GM21515 (cell line): ENCODE measurements around the gene HOXA6.

Source experiments
- ATAC-seq: cut with Tn5 transposase; IDR thresholded peaks from one replicate; pipeline ENCODE4 v1.9.1; 2021; ENCODE audit not compliant: unreplicated experiment

HOXA6 gene

DNA sequence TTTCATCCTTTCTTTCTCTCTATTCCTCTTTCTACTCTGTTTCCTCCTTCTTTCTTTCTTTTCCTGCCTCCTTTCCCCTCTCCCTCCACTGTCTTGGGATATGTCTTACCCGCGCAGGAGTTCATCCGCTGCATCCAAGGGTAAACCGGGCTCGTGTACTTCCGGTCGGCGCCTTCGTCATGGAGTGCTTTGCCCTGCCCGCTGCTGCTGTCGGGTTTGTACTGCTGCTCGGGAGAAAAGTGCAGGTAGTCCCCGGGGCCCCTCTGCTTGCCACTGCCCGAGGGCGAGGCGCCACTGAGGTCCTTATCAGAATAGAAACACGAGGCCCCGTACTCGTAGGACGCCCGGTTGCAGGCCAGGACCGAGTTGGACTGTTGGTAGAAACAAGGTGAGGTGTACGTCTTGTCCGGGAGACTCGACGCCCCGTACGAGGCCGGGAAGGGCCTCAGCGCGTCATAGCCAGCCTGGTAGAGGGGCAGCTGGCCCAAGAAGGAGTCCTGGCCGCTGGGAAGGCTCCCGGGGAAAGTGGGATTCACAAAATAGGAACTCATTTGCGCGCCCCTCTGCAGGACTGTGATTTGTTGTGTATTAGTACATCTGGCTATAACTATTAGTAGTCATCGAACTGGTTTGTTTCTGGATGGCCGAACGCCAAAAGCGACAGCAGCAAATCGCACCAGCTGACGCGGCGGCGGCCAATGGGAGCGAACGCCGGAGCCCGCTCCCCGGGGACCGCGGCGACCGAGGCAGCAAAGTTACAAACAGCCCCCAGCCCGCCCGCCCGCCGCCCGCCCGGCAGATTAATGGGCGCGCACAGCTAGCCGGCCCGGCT lies at the start of gene HOXA6:
TSS of gene HOXA6 (minus strand) at position 576 of the 832 bp plus-strand sequence. CDS start at position 551, 25 bp downstream.
- no peak for ATAC-seq

DNA sequence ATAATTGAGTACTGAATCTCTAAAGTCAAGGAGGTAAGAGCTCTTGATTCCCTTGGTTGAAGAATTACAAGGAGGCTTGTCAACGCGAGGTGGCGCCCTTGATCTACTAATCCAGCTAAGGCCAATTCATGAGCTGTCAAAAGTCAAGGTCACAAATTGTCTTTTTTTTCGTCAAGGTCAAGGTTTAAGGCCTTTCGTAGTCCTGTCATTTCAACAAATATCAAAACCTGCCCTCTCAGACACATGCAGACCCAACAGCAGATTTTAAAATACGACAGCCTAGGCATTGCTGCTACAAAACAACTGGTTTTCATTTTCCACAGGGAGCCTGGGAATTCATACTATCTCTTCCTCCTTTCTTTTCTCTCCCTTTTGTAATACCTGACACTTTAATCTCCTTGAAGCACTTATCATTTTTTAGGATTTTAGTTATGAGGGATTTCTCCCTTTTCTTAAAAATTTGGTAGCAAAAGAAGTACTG lies 48.8 kb upstream of the HOXA6 start:
- no peak for ATAC-seq

DNA sequence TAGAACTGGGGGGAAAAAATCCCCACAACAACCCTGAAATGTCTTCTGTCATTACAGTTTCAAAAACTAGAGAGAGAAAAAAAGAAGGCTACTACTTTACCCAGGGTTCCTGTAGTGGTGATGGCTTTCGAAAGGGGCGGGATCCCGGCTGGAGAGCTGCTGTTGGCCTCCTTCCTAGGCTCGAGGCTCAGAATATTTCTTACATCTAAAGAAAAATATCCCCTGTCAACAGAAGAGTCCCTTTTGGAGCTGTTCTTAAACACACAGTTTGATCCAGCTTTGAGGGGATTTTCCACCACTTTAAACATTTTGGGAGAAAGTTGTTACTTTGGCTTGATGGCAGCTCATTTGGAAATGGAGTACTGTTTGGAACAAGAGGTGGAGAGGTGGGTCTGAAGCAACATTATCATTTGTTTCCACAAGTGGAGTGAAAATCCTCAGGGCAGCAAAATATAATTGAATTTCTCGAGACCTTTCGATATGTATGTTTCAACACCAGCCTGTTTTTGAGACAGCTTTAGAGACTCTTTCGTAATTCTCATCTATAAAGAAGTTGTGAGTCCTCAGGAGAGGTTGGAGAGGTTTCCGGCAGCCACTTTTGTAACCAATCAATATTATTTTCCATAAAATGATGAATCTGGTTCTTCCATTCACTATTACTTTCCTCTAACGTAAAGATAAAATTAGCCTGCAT lies 47.3 kb upstream of the HOXA6 start:
- ATAC-seq: no peak

DNA sequence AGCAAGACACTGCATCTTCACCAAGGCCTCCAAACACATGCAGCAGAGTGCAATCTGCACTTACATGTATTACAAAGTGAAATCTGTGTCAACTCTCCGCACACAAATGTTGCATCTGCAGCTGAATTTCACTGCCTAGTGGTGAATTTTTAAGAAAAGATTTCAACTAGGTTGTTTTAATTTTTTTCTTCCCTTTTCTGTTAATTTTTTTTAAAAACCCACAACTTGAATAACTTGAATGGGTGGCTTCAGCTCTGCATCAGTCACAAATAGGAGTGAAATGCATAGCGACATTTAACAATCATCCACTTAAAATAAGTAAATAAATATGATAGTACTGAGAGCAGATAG lies 46.4 kb upstream of the HOXA6 start:
- ATAC-seq: no peak

DNA sequence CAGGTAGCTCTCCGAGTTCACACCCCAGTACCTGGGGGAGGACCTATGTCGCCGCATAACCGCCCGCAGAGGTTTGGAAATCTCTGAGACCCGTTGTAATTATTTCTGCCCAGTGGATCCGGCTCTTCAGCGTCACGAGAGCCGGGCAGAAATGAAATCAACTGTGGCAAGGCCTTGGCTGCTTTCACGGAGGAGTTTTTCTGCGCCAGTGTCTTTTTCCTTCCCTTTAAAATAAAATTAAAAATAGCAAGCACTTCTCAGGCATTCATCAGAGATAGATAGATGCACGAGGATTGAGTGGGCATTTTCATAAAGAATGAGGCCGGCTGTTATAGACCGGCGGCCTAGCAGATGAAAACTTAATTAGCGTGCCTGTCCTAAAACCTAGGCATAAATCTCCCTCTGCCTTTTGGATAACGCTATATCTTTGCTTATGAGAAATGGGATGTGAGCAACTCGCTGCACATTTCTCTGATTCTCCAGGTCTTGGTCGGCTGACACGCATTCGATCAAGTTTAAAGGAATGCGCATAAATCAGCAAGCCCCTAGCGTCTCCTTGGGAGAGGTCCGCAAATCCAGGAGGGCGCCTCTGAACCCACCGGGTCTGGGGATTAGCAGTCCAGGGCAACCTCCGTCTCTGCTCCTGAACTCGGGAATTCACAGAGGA lies 45.9 kb upstream of the HOXA6 start:
- ATAC-seq: no peak

DNA sequence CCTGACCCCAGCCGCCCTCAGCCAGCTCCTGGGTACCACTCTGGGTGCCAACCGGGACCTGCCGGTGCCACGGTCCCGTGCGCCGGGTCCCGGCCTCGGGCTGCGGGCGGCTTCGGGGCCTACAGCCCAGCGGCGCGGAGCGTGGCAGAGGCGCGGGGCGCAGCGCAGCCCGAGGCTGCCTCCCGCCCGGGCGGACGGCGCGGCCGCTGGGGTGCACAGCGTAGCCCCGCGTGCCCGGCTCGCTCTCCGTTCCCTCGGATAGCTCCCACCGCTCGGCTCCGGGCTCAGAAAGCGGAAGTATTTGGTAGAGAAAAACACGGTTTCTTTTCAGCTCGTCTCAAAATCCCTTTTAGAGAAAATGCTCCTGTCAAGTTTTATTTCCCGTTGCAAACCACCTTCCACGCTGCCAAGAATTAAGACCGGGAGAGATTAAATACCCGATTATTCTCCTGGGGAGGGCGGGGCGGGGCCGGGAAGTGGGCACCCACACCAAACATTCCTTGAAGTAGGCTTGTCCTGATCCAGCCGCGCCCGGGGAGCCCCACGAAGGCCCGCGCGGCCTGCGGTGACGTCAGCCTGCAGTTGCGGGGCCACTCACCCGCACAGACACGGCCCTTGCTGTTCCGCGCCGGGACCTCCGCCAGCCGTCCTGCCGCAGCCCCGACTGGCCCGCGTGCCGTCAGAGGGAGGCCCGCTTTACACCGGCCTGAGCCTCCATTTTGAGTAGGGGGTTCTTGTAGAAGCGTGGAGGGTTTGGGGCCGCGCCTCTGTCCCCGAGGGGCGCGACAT lies 45.2 kb upstream of the HOXA6 start:
- ATAC-seq: no peak

DNA sequence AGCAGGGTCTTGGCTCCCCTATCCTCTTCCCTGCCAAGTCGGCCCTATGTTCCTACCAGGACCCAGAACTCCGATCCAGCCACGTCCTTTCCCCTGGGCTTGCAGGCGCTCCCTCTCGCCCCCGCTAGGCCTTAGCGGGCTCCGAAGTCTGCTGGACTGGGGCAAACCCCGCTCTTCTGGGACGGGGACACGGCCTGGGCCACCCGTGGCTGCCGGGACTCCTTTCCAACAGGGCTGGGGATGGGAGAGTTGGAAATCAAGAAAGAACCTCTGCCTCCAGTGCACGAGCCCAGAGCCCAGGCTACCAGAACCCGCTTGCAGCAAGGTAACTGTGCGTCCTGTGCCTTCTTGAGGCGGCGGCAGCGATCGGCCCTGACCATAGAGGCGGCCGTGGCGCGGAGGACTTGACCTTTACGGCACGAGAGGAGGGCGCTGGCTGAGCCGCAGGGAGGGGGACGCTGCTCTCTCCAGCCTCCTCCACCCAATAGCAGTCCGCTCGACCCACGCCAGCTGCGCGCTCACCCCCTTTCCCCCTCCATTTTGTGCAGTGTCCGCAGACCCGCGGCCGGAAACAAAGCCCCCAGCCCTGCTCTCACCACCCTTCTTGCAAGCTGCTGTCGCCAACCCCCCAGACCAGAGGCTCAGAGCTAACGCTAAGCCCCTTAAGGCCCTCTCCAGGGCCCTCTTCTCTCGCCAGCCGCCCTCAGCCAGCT lies 44.4 kb upstream of the HOXA6 start:
- ATAC-seq: no peak

DNA sequence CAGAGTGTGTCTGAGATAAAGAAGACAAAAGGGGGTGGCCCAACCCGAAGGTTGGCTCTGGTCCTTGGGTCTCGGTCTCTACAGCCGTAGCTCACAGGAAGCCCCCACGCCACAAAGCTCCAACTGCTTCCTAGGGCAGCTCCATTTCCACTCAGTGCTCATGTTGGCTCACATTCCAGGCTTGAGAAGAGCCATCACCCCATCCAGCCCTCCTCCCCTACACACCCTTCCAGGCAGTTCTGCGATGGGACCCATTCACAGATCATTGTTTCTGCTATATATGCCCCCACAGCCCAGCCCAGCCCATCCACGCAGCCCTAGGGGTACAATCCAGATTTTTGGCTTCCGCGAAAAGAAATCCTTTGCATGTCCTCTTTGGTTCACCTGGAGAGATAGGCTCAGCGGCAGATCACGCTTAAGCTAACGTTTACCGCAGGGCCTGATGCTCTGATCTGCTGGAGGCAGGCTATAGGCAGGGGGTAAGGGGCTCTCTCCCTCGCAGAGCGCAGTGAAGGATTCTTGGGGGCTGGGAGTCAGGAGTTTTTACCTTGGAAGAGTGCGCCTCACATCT lies 43.7 kb upstream of the HOXA6 start:
- no peak for ATAC-seq

DNA sequence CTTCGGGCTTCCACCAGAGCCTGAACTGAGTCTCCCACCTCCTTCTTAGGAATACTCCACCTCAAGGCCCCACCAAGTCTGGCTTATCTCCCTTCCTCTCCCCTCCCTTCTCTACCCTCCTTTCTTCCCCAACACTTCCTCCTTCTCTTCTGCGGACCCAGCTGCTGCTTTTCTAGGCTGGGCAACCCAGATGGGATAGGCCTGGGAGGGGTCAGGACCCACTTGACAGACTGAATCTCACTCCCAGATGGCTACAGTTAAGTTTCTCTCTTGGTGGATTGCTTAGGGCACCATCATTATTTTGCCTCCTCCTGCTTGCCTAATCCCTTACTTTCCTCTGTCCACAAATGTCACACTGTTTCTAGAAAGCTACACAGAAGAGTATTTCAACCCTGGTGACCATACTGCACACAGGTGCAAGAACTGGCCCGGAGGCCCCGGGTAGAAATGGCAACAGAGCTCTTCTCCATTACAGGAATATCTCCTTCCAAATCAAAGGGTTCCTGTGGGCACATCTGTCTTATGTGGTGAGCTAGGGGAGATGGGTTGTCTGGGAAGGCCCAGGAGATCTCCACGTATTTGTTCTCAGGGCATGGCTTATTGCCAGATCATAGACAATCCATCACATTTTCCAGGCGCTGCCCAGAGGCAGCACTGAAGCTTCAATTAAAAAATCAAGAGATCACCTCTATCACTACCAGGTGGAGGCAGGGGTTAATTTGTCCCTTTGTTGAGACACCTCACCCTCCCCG lies 42.6 kb upstream of the HOXA6 start:
- no peak for ATAC-seq

DNA sequence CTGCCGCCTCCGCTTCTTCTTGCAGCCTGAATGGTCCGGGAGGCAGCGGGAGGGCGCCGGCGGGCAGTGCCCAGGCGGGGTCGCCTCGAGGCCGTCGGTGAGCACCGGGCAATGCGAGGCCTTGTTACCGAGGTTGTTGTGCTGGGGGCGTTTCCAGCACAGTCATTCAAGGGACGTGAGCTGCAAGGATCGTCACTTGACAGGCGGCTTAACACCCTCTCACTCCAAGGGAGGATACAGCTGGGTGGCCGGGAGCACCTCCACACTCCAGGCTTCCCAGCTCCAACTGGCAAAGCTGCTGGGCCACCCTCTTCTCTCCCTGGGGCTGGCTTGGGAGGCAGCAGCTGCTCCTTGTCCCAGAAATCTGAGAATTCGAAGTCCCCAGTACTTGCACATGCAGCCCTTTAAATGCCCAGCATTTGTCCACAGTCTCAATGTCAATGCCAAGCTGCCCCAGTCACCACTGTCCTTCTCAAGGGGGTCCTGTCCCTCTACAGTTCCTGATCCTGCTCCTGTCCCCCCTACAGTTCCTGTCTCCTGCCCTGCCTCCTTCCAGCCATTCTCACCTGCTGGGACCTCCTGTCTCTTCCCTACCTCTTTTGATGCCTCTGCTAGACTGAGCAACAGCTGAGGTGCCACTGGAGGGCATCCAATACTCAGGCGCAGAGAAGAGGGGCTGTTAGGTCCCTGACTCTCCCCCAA lies 41.9 kb upstream of the HOXA6 start:
- ATAC-seq: no peak

DNA sequence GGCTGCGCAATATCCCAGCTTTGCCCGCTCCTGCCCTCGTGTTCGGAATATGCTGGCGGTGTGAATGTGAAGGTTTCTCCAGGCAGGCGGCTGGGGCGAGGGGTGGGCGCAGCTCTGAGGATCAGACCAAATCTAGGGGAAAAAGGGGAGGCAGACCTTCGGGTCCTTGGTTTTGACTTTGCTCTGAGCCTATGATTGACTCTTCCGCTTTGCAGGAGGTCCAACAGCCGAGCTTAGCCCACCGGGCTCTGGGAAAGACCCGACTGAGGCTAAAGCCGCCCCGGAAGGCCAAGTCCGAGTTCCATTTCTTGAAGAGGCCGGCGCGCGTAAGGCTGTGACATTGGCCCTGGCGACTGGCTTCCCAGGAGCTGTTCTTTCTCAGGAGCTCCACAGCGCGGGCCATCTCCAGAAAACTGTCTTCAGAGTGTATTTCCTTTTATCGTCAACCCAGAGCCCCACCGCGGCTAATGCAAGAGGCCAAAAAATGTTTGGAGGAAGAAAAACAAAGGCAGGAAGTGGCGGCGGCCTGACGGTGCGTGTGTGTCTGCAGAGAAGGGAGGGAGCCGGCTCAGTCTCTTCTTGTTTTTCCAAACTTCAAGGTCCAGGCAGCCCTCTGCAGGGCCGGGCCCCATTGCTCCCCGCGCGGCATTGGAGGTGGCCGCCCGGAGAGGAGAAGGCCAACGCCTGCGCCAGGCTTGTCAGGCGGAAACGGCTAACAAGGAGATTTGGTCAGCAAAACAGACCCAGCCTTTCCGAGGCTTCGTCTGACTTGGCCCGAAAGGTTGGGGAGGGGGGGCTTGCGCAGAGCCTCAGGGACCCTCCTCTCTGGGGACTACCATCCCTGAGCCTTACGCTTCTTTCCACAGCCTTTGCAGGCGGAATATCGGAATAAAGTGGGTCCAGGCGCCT lies 41.1 kb upstream of the HOXA6 start:
- ATAC-seq: no peak

DNA sequence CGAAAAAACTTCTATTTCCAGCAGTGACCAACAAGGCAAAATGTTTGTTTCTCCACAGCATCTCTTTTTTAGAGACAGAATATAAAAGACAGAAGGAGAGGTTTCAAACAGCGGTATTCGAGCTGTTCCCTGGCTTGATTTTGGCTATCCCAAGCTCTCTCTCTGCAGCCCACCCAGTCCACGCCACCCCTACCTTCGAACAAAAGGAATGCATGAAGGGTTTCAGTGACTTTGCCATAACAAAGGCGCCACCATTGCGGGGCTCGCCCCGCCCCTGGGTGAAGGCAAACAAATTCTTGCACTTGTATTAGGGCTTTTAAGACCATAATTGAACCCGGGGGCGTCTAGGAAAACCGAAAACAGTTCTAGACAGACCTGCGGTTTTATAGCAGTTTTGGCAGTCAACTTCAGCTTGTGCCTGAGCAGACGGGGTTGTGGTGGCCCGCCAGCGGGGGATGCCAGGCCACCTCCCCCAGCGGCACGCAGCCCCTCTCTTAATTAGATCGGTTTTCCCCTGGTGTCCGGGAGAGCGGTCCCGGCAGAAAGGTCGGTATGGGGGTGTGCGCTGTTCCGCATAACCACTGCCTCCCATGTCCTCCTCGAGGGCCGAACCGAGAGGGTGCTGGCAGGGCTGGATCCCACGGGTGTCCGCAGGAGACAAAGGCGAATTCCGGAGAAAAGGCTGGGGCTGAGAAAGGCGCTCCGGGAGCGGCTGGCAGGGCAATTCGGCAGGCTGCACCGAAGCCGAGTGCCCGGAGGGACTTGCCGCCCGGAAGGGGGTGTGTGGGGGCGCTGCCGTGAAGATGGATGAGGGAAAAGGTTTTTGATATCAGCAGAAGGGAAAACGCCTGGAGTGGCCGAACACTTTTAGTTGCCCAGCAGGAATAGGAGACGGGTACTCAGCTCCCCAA lies 40.2 kb upstream of the HOXA6 start:
- ATAC-seq: no peak

DNA sequence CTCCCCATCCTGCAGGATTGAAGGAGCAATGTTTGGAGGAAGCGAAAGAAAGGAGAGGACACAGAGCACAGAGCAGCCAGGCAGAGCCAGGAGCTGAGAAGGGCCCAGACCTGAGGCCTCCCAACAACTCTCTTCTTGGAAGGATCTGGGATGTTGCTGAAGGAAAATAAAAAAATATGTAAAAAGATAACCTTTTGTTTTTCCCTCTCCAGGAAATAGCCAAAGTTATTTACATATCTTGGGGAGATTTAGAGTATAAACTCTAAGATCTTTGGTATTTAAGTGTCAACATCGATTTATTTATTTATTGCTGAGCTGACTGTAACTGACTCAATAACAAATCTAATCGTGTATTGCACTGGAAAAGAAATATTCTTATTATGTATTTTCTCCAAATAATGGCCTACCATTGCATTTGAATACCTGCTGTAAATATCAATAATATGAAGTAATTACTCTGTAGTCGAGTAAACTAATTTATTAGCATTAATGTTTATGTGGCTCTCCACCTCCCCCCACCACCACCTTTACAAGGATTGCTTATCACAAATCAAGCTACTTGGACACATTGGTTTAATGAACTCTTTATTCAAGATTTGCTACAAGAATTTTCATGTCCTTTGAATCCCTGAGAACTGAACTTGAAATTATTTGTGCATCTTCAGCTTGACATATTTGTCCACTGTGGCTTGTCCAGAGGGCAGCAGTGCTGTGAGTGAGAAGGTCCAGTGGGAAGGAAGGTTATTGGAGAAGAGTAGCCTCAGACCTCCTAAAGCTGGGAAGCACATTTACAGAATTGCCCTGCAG lies 39.3 kb upstream of the HOXA6 start:
- ATAC-seq: no peak

DNA sequence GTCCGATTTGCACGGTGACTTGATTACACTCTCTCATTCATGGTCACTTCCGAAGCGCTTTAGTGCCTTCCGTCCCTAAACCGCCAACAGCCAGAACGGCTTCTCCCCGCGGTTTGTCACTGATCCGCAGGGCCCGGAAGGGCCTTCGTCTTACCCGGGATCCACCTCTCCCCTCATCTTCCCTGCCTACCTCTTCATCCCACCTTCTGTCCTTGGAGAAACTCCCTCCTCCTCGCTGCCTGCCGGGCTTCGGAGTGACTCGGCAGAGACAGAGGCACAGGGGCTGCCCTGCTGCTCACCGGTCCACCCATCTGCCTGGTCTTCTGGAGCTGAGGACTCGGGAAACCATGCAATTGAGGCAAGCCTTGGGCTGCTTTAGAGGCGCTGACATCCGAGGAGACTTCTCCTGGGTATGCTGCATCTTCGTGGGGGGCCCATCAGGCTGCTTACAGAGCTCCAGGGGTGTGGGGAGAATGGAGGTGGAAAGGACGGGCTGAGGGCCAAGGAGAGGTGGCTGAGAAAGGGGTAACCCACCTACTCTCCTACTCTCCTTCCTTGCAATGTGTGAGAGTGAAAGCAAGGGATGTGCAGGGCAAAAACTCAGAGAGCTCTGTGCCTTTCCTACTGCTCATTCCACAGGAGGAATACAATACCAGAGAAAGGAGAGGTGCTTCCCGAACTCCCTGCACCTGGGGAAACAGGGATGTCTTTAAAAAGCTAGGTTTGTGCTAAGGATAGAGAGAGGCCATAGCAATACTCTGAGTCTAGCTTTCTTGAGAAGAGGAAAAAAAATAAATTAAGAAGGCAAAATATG lies 38.5 kb upstream of the HOXA6 start:
- no peak for ATAC-seq
